ENCODE results near the gene TMEM234.
"Not testable (repeated sequence)": the region's sequence is repeated elsewhere in the genome, so short reads cannot be mapped to it uniquely, and the experiment has no call there.

TMEM234 gene
- 6.8 to 12.8 reads per million in 2 donors for total RNA-seq

GRCh38 chr1:32221980-32222755, at the start of gene TMEM234, which contains the start of gene EIF3I:
Gene TMEM234 (minus strand): TSS chr1:32222353. CDS start chr1:32222322, 31 bp downstream.
Gene EIF3I (plus strand): TSS chr1:32222407. CDS start chr1:32222442, 35 bp downstream.
- DNase-seq, result peak; percentile 85

GRCh38 chr1:32269744-32270143, 47.6 kb upstream of the TMEM234 start:
- DNase-seq, result no peak

GRCh38 chr1:32266921-32267591, 44.9 kb upstream of the TMEM234 start:
- no peak for DNase-seq

DNA sequence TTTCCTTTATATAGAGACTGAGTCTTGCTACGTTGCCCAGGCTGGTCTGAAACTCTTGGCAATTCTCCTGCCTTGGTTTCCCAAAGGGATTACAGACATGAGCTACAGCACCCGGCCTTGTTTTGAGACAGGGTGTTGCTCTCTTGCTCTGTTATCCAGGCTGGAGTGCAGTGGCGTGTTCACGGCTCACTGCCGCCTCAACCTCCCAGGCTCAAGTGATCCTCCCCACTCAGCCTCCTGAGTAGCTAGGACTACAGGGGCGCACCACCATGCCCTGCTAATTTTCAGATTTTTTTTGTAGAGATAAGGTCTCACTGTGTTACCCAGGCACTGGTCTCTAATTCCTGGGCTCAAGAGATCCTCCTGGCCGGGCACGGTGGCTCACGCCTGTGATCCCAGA, 43.7 kb upstream of the TMEM234 start:
- DNase-seq, result no peak

- no peak for DNase-seq
These were observed 41.6 kb upstream of the TMEM234 start for GRCh38 chr1:32263744-32264143.

GRCh38 chr1:32263236-32263593, 41.1 kb upstream of the TMEM234 start:
- DNase-seq, result not testable (repeated sequence)

- DNase-seq, result no peak
These were observed 35.0 kb upstream of the TMEM234 start for GRCh38 chr1:32257227-32257508.

DNA sequence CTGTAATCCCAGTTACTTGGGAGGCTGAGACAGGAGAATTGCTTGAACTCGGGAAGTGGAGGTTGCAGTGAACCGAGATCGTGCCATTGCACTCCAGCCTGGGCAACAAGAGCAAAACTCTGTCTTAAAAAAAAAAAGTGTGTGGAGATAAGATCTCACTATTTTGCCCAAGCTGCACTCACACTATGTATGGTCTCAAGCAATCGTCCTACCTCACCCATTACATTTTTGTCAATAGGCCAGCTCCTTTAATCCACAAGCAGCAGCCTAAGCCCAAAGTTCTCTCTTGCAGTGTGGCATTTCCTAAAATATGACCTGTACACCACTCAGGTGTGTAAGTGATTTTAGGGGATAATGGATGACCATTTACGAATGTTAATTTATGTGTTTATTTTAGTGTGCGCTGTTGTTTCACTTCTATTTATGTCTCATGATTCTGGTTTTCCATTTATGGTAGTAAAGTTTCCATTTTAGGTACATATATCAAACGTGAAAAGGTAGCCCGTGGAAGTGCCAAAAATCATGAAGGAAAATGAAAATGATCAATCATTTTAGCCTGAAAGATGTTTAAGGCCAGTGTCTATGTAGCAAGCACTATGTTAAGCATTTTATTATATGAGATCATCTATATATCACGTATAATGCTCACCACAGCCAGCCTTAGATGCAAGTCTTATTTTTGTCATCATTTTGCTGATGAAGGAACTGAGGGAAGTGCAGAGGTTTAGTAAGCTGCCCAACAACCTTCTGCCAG, 34.5 kb upstream of the TMEM234 start:
- no peak for DNase-seq

- no peak for DNase-seq
These were observed 33.2 kb upstream of the TMEM234 start for GRCh38 chr1:32255072-32256071.

GRCh38 chr1:32250893-32251716, 29.0 kb upstream of the TMEM234 start, which contains the start of gene LCK:
Gene LCK (plus strand): TSS chr1:32251265. CDS start chr1:32274330, 23,065 bp downstream.
- DNase-seq, result peak; percentile 48

DNA sequence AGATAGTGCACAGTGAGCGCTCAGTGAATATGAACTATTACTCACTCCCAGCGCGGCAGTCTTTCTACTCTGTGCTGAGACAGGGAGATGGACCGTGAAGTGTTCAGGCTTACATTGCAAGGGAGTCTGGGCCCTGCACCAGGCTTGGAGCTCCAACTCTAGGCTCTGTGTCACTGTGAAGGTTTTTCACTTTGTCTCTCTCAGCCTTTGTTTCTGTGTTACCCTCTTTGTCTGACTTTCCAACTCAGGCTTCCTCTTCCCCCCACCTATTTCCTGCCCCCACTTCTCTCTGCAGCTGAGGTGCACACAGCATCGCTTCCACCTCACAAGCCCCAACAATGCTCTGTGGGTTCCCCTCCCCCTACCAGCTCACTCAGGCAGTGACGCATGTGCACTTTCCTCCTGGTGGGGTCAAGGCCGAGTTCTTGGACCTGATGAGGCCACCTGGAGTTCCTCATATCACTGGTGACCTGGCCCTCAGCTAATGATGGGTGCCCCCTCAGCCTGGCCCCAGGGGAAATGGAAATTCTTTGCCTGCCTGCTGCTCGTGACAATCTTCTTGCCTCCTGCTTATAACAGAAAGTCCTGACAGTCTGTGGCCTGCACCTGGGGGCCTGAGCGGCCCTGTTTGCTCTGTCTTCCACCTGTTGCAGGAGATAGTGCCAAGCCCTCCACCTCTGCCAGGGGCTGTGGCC, 27.8 kb upstream of the TMEM234 start:
- DNase-seq, result peak; percentile 69

DNA sequence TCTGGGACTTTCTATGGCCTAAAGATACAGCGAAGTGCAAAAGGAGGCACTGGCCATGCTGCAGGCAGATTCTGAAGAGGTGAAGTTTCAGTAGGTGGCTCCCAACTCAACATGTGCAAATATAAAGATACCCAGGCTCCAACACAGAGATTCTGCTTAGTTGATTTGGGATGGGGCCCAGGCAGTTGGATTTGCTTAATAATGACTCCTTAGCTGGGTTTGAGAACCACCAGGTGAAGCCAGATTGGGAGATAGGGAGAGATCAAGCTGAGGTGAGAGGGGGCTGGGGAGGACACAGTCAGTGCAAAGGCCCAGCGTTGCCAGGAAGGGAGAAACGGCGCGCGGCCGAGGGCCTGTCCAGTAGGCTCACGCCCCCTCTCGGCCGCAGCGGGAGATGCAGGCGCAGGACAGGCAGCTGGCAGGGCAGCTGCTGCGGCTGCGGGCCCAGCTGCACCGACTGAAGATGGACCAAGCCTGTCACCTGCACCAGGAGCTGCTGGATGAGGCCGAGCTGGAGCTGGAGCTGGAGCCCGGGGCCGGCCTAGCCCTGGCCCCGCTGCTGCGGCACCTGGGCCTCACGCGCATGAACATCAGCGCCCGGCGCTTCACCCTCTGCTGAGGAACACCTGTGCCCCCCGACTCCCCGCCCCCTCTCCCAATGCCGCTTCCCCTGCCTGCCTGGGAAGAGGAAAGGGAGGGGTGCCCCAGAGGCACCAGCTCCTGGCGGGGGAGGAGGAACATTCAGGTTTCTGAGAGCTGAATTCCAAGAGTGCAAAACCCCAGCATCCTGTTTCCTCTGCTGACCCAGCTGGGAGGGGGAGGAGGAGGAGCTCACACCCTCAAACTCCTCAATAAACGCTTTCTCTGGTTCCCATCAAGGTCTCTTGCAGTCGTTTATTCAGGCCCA, 26.1 kb upstream of the TMEM234 start:
- DNase-seq, result peak; percentile 74

DNA sequence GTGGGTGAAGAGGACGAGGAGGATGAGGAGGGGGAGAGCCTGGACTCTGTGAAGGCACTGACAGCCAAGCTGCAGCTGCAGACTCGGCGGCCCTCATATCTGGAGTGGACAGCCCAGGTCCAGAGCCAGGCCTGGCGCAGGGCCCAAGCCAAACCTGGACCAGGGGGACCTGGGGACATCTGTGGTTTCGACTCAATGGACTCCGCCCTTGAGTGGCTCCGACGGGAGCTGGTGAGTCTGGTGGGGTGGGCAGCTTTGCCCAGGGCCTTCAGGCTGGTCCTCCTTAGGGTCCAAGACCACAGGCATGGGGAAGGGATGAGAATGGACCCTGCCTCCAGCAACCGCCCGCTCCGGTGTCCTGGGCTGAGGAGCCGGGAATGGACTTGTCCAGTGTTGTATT, 25.3 kb upstream of the TMEM234 start:
- no peak for DNase-seq

- DNase-seq, result no peak
These were observed 24.7 kb upstream of the TMEM234 start, which contains the start of gene FAM167B for GRCh38 chr1:32246888-32247273. Gene FAM167B (plus strand): TSS chr1:32247222. CDS start chr1:32247422, 200 bp downstream.

DNA sequence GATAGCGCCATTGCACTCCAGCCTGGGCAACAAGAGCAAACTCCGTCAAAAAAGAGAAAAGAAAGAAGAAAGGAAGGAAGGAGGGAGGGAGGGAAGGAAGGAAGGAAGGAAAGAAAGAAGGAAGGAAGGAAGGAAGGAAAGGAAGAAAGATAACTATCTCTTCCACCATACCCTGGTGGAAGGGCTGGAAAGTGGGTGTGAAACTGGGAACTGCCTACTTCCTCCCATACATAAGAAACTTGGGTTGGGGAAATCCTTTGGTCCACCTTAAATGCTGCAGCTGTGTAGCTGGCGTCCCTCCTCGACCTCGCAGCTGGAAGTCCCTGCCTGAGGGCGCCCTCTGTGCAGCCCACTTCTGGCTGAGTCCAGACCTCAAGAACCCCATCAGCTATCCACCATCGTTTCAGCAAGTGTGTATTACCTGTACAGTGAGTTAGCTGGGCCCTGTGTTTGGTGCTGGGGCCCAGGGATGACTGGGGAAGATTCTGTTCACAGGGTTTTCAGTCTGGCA, 20.2 kb upstream of the TMEM234 start:
- no peak for DNase-seq

- DNase-seq, result no peak
These were observed 19.0 kb upstream of the TMEM234 start for GRCh38 chr1:32241001-32241763.

GRCh38 chr1:32240140-32240951, 18.2 kb upstream of the TMEM234 start:
- DNase-seq, result peak; percentile 51

- DNase-seq, result no peak
These were observed 17.6 kb upstream of the TMEM234 start for GRCh38 chr1:32239790-32240139.

Measured in T-helper 9 cell (primary cell).